BJ (cell line): Measurements from ENCODE around the gene L1CAM. TPM values are rescaled to one million over a fixed set of nuclear protein-coding genes. Genes with fewer than 3 reads are reported as not detected.

Experiments
- CTCF ChIA-PET: fragments of 350-600 bp; formaldehyde crosslinking; extraction: SDS; loops from one replicate; lab custom pipeline; 2021; ENCODE audit warnings: antibody characterized with exemption, inconsistent platforms; lab: Yijun Ruan, JAX
- POLR2A ChIA-PET: fragments of 300-600 bp; sonication (Branson Sonifier 250); formaldehyde crosslinking; extraction: SDS; loops from one replicate; lab custom pipeline; 2021; ENCODE audit warnings: antibody characterized with exemption; lab: Charles Lee
- DNase-seq: peaks from one replicate; pipeline ENCODE4 v3.0.0-alpha.2; 2011; ENCODE audit warnings: low read depth
- H3K27me3 ChIP-seq: 2 replicates; pipeline ENCODE4 v1.6.0; 2011; ENCODE audit warnings: low read length; ENCODE audit not compliant: control insufficient read depth, insufficient read depth
- H3K36me3 ChIP-seq: 2 replicates; pipeline ENCODE4 v1.5.1; 2011; ENCODE audit warnings: low read length; ENCODE audit not compliant: control insufficient read depth, insufficient read depth
- H3K4me3 ChIP-seq: 2 replicates; pipeline ENCODE4 v1.5.1; 2011; ENCODE audit warnings: low read depth, mild to moderate bottlenecking, control low read depth, low read length
- polyA plus RNA-seq: library from polyadenylated mRNA; depleted of rRNA; stranded (reverse); fragments of >200 nt; gene quantifications from 2 replicates; pipeline ENCODE4 v1.2.3, GENCODE V29; 2011
- TF ChIP-seq, protein P1 (sequence below): IDR thresholded peaks from 2 replicates; pipeline ENCODE4 v1.5.1; 2011; ENCODE audit warnings: low read depth, mild to moderate bottlenecking, control low read depth, inconsistent platforms, low read length, moderate library complexity; ENCODE audit not compliant: insufficient read depth

L1CAM gene
- polyA plus RNA-seq, 1 experiment, result 62.0 TPM

- peaks cover 8% of the 10 kb centered on the region for H3K36me3 ChIP-seq
- TF ChIP-seq, protein P1, sequence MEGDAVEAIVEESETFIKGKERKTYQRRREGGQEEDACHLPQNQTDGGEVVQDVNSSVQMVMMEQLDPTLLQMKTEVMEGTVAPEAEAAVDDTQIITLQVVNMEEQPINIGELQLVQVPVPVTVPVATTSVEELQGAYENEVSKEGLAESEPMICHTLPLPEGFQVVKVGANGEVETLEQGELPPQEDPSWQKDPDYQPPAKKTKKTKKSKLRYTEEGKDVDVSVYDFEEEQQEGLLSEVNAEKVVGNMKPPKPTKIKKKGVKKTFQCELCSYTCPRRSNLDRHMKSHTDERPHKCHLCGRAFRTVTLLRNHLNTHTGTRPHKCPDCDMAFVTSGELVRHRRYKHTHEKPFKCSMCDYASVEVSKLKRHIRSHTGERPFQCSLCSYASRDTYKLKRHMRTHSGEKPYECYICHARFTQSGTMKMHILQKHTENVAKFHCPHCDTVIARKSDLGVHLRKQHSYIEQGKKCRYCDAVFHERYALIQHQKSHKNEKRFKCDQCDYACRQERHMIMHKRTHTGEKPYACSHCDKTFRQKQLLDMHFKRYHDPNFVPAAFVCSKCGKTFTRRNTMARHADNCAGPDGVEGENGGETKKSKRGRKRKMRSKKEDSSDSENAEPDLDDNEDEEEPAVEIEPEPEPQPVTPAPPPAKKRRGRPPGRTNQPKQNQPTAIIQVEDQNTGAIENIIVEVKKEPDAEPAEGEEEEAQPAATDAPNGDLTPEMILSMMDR, result no peak
- CTCF ChIA-PET, result no interaction called here
- no peak for DNase-seq
- H3K4me3 ChIP-seq, result no peak overlapping the region
- H3K27me3 ChIP-seq, result no peaks in the 10 kb centered on the region
- POLR2A ChIA-PET, result no interaction called here
Observed at GRCh38 chrX:153869473-153870287, 16.3 kb downstream of the L1CAM start.

- H3K27me3 ChIP-seq, result no peaks in the 10 kb centered on the region
- peaks cover 9% of the 10 kb centered on the region for H3K36me3 ChIP-seq
- POLR2A ChIA-PET, result no interaction called here
- DNase-seq, result no peak
- TF ChIP-seq, protein P1, result no peak
- no peak overlapping the region for H3K4me3 ChIP-seq
- CTCF ChIA-PET, result no interaction called here
Observed at GRCh38 chrX:153868576-153869472, 17.1 kb downstream of the L1CAM start.

GRCh38 chrX:153867671-153868070, 18.3 kb downstream of the L1CAM start:
- no peak for DNase-seq
- TF ChIP-seq, protein P1, result no peak
- no peaks in the 10 kb centered on the region for H3K27me3 ChIP-seq
- ChIA-PET CTCF (no interaction called here), POLR2A (no interaction called here)
- peaks cover 9% of the 10 kb centered on the region for H3K36me3 ChIP-seq
- no peak overlapping the region for H3K4me3 ChIP-seq

DNA sequence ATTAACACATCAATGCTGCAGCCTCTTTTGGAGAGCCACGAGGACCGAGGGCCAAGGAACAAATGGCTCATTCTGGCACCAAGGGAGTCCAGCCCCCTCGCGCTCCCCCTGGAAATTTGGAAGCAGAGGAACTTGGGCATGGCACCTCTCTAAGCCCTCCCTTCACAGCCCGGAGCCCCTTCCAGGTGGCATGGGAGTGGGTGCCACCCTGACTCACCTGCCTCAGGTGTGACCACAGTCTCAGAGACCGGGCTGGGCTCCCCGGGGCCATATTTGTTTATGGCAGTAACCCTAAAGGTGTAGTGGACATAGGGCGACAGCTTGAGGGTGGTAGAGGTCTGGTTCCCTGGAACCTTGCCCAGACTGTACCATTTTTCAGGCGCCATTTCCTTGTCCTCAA, 18.8 kb downstream of the L1CAM start:
- H3K36me3 ChIP-seq, result peaks cover 7% of the 10 kb centered on the region
- no peak overlapping the region for H3K4me3 ChIP-seq
- TF ChIP-seq, protein P1, result no peak
- no peak for DNase-seq
- ChIA-PET CTCF (no interaction called here), POLR2A (no interaction called here)
- no peaks in the 10 kb centered on the region for H3K27me3 ChIP-seq

DNA sequence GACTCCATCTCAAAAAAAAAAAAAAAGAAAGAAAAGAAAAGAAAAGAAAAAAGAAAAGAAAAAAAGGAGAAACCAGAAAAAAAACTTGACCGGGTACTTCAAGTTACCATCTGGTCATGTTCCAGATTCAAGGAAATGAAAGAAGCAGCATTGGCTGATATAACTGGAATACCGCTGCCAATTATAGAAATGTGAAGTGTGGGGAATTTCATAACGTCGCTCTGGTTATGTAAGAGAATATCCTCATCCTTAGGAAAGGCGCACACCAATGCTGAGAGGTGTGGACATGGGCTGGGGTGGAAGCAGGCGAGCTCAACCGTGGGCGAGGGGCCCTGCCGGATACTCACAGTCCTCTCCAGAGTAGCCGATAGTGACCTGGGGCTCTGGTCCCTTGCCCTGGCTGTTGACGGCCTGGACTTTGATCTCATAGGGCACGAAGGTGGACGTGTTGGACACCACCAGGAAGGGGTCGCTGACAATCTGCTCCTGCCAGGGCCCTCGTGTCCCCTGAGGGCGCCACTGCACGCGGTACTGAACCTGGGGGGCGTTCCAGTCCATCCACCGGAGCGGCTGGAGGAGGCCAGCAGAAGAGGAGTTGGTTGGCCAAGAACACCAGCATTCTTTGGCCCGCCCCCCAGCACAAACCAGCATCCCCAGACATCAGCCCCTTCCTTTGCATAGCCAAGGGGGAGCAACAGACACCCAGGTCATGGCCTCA, 19.5 kb downstream of the L1CAM start:
- DNase-seq, result no peak
- ChIA-PET CTCF (no interaction called here), POLR2A (no interaction called here)
- TF ChIP-seq, protein P1, result no peak
- H3K27me3 ChIP-seq, result no peaks in the 10 kb centered on the region
- peaks cover 6% of the 10 kb centered on the region for H3K36me3 ChIP-seq
- H3K4me3 ChIP-seq, result no peak overlapping the region
